ENCODE data around the gene EHD2.
A peak's percentile ranks its signal among the peaks of the same experiment; 100 is the strongest.
"Not testable (repeated sequence)": the region's sequence is repeated elsewhere in the genome, so short reads cannot be mapped to it uniquely, and the experiment has no call there.

EHD2 gene

GRCh38 chr19:47713046-47714021 lies at the start of gene EHD2:
EHD2 (plus strand) TSS chr19:47713422; CDS start chr19:47716613, 3,191 bp downstream.
- DNase-seq = peak; percentile 54

GRCh38 chr19:47663435-47663910 lies 49.7 kb upstream of the EHD2 start:
- DNase-seq = no peak

- no peak for DNase-seq
Observed at GRCh38 chr19:47663911-47664771, 49.1 kb upstream of the EHD2 start.

- not testable (repeated sequence) for DNase-seq
Observed at GRCh38 chr19:47668556-47668955, 44.7 kb upstream of the EHD2 start.

- DNase-seq = no peak
Observed at GRCh38 chr19:47670736-47671135, 42.5 kb upstream of the EHD2 start.

- DNase-seq = no peak
Observed at GRCh38 chr19:47671499-47671898, 41.7 kb upstream of the EHD2 start.

- DNase-seq = no peak
Observed at GRCh38 chr19:47673426-47673825, 39.8 kb upstream of the EHD2 start.

- no peak for DNase-seq
Observed at GRCh38 chr19:47674548-47674947, 38.7 kb upstream of the EHD2 start.

- DNase-seq = no peak
Observed at GRCh38 chr19:47675271-47675670, 38.0 kb upstream of the EHD2 start.

GRCh38 chr19:47675859-47676258 lies 37.4 kb upstream of the EHD2 start:
- DNase-seq = no peak

- DNase-seq = no peak
Observed at GRCh38 chr19:47676811-47677210, 36.4 kb upstream of the EHD2 start.

- no peak for DNase-seq
Observed at GRCh38 chr19:47679251-47679900, 33.8 kb upstream of the EHD2 start.

- no peak for DNase-seq
Observed at GRCh38 chr19:47679922-47680857, 33.0 kb upstream of the EHD2 start.

- DNase-seq = no peak
Observed at GRCh38 chr19:47680858-47681332, 32.3 kb upstream of the EHD2 start.

GRCh38 chr19:47681388-47681787 lies 31.8 kb upstream of the EHD2 start:
- DNase-seq = no peak

- no peak for DNase-seq
Observed at GRCh38 chr19:47681936-47682335, 31.3 kb upstream of the EHD2 start.

GRCh38 chr19:47682939-47683338 lies 30.3 kb upstream of the EHD2 start:
- no peak for DNase-seq

- DNase-seq = no peak
Observed at GRCh38 chr19:47686679-47687450, 26.4 kb upstream of the EHD2 start.

- no peak for DNase-seq
Observed at GRCh38 chr19:47687906-47688305, 25.3 kb upstream of the EHD2 start.

- no peak for DNase-seq
Observed at GRCh38 chr19:47691090-47691489, 22.1 kb upstream of the EHD2 start.

- DNase-seq = no peak
Observed at GRCh38 chr19:47691782-47692181, 21.4 kb upstream of the EHD2 start.
